Spleen (tissue), 11 donors: ENCODE results near the gene TCEANC. TPM values are rescaled to one million over a fixed set of nuclear protein-coding genes. Genes with fewer than 3 reads are reported as not detected.
A peak's percentile ranks its signal among the peaks of the same experiment; 100 is the strongest.

Experiments used
- DNase-seq: peaks from one replicate; pipeline ENCODE4 v3.0.0-alpha.2; 2020
- H3K27ac ChIP-seq, 8 donors: fragments of 200-600 bp; sonication (generic) in 7 of 8; 1 replicate in 4 of 8; 2 replicates in 4 of 8; pipeline versions ENCODE4 v1.5.0 to v1.8.0; 2016 to 2021; ENCODE audit warnings: inconsistent platforms in 4 of 8, mild to moderate bottlenecking in 4 of 8, moderate library complexity in 1 of 8
- H3K27me3 ChIP-seq, 7 donors: fragments of 200-600 bp; sonication (generic) in 6 of 7; replicated peaks in 1 of 7; 1 replicate in 4 of 7; 2 replicates in 3 of 7; pipeline versions ENCODE4 v1.5.0 to v1.8.0; 2016 to 2021; ENCODE audit warnings: inconsistent platforms in 3 of 7, mild to moderate bottlenecking in 1 of 7
- H3K36me3 ChIP-seq, 6 donors: fragments of 200-600 bp; sonication (generic) in 5 of 6; 1 replicate in 4 of 6; 2 replicates in 2 of 6; pipeline versions ENCODE4 v1.5.0 to v1.8.0; 2016 to 2021; ENCODE audit warnings: inconsistent platforms in 2 of 6
- H3K4me1 ChIP-seq, 6 donors: fragments of 200-600 bp; sonication (generic) in 5 of 6; 1 replicate in 3 of 6; 2 replicates in 3 of 6; pipeline versions ENCODE4 v1.5.0 to v1.8.0; 2016 to 2021; ENCODE audit warnings: inconsistent platforms in 3 of 6
- H3K4me3 ChIP-seq, 8 donors: fragments of 200-600 bp; sonication (generic) in 7 of 8; 1 replicate in 4 of 8; 2 replicates in 4 of 8; pipeline versions ENCODE4 v1.5.0 to v1.8.0; 2016 to 2021; ENCODE audit warnings: inconsistent platforms in 4 of 8, mild to moderate bottlenecking in 4 of 8, moderate library complexity in 2 of 8
- H3K9me3 ChIP-seq, 8 donors: fragments of 200-600 bp; sonication (generic) in 7 of 8; 1 replicate in 4 of 8; 2 replicates in 4 of 8; pipeline versions ENCODE4 v1.5.0 to v1.8.0; 2016 to 2021; ENCODE audit warnings: inconsistent platforms in 4 of 8
- CTCF ChIP-seq, 11 experiments: fragments of 200-600 bp in 7 of 11; fragments of 450-650 bp in 4 of 11; sonication (generic) in 4 of 11; IDR thresholded peaks in 8 of 11; conservative IDR thresholded peaks in 3 of 11; 1 replicate in 7 of 11; 2 replicates in 4 of 11; pipeline versions ENCODE4 v1.4.0 to v1.8.0; 2016 to 2021; ENCODE audit warnings: antibody characterized with exemption in 11 of 11, inconsistent platforms in 4 of 11, mild to moderate bottlenecking in 1 of 11
- POLR2A ChIP-seq, 3 donors: fragments of 450-650 bp; IDR thresholded peaks; one replicate each; pipeline ENCODE4 v1.5.1; 2017; ENCODE audit warnings: antibody characterized with exemption in 3 of 3, mild to moderate bottlenecking in 1 of 3
- POLR2AphosphoS5 ChIP-seq, 3 donors: sonication (generic); formaldehyde crosslinking; IDR thresholded peaks; one replicate each; pipeline ENCODE4 v1.5.1; 2017; ENCODE audit warnings: antibody characterized with exemption in 3 of 3
- WGBS, 5 donors: extraction: QIAGEN DNeasy Blood & Tissue Kit in 3 of 5; methylation state at CpG; one replicate each; pipeline versions ENCODE4 v1.1.5 to v1.1.7; 2013 to 2018; 5-methylcytosine and 5-hydroxymethylcytosine counted together
- intact Hi-C: fragments of 100-400 bp; cut with DNase I; formaldehyde crosslinking; loops from one replicate; pipeline ENCODE4 v1.15.0; 2023; ENCODE audit warnings: low total_unique reads
- polyA plus RNA-seq, 3 donors: library from polyadenylated mRNA; stranded (reverse); fragments of 200-250 nt; gene quantifications; one replicate each; pipeline ENCODE4 v1.2.1, GENCODE V29; 2013
- total RNA-seq, 7 donors: library from RNA; depleted of rRNA in 3 of 7; stranded (reverse); fragments of >200 nt in 3 of 7; fragmentation: NEBNext Ultra II Directional in 4 of 7; extraction: Animal tissue kit (Norgen Biotek cat#: 25700) in 4 of 7; gene quantifications; one replicate each; pipeline versions ENCODE4 v1.1.0 to v1.2.1, GENCODE V29; 2016 to 2021
- donor health status: healthy with polysubstance abuse.
- donor health status: DM: no; HTN: no; CAD: no; lungs with moderate emphysema.
- donor health status: DM: no; HTN: no; CAD: no.
- donor health status: Bipolar disorder and iron deficiency.
- donor health status: healthy.
- donor health status: DM: no; HTN: no; CAD: no.
- donor health status: DM: yes; HTN: yes; CAD: no.

Gene TCEANC
- total and polyA plus RNA-seq, 10 donors = 2.6 to 11.6 (median 8.1) TPM

- Histone ChIP-seq H3K36me3 (peaks cover 0 to 21% (median 0%) of the 10 kb centered on the region in 6 donors), H3K27ac (peak overlapping the region in 6 of 8 donors; percentile 92 to 98 (median 96)), H3K27me3 (no peaks in the 10 kb centered on the region), H3K4me1 (peaks cover 9 to 35% (median 21%) of the 10 kb centered on the region in 6 donors), H3K4me3 (peak overlapping the region in 3 of 8 donors; percentile 50 to 81 (median 65)), H3K9me3 (no peaks in the 10 kb centered on the region)
- TF ChIP-seq POLR2AphosphoS5 (IDR thresholded peaks at IDR 0.05) (no peak), CTCF (IDR thresholded peaks at IDR 0.05 in 8 of 11, conservative IDR thresholded peaks at IDR 0.05 in 3 of 11) (no peak), POLR2A (IDR thresholded peaks at IDR 0.05) (no peak)
- intact Hi-C loops = loop anchor here (10.0 kb wide), 2 partner anchors 101 to 381 kb away; no protein-coding TSS in a partner anchor
- no peak for DNase-seq
Measured at GRCh38 chrX:13654116-13654515, 1.2 kb downstream of the TCEANC start.

GRCh38 chrX:13655674-13656073 lies 2.7 kb downstream of the TCEANC start:
- no peaks in the 10 kb centered on the region for H3K9me3 ChIP-seq
- peaks cover 0 to 32% (median 0%) of the 10 kb centered on the region in 6 donors for H3K36me3 ChIP-seq
- WGBS, 5 donors = 84 to 93% (median 88%) methylated on average over 3 of the region's 3 CpGs
- DNase-seq = no peak
- no peak overlapping the region for H3K4me3 ChIP-seq
- H3K4me1 ChIP-seq = peaks cover 9 to 36% (median 21%) of the 10 kb centered on the region in 6 donors
- intact Hi-C loops = loop anchor here (10.0 kb wide), 2 partner anchors 99 to 379 kb away; no protein-coding TSS in a partner anchor
- no peak overlapping the region for H3K27ac ChIP-seq
- no peaks in the 10 kb centered on the region for H3K27me3 ChIP-seq
- no peak for TF ChIP-seq CTCF (IDR thresholded peaks at IDR 0.05 in 8 of 11, conservative IDR thresholded peaks at IDR 0.05 in 3 of 11)
- no peak for TF ChIP-seq POLR2AphosphoS5 (IDR thresholded peaks at IDR 0.05)
- TF ChIP-seq POLR2A (IDR thresholded peaks at IDR 0.05) = no peak

GRCh38 chrX:13658602-13659001 lies 5.7 kb downstream of the TCEANC start:
- Histone ChIP-seq H3K36me3 (peaks cover 0 to 62% (median 14%) of the 10 kb centered on the region in 6 donors), H3K27me3 (no peaks in the 10 kb centered on the region), H3K4me3 (no peak overlapping the region), H3K9me3 (no peaks in the 10 kb centered on the region), H3K27ac (peak overlapping the region in 7 of 8 donors; percentile 18 to 73 (median 59)), H3K4me1 (peaks cover 8 to 24% (median 14%) of the 10 kb centered on the region in 6 donors)
- TF ChIP-seq POLR2AphosphoS5 (IDR thresholded peaks at IDR 0.05) = no peak
- TF ChIP-seq POLR2A (IDR thresholded peaks at IDR 0.05) = no peak
- TF ChIP-seq CTCF (IDR thresholded peaks at IDR 0.05 in 8 of 11, conservative IDR thresholded peaks at IDR 0.05 in 3 of 11) = peak; percentile 36 to 75 (median 64)
- intact Hi-C loops = loop anchor here (10.0 kb wide), 2 partner anchors 96 to 376 kb away; no protein-coding TSS in a partner anchor
- no peak for DNase-seq
- WGBS, 5 donors = 5 to 23% (median 9%) methylated on average over 2 of the region's 2 CpGs

- intact Hi-C loops = loop anchor here (10.0 kb wide), 2 partner anchors 96 to 376 kb away; no protein-coding TSS in a partner anchor
- peaks cover 4 to 19% (median 10%) of the 10 kb centered on the region in 6 donors for H3K4me1 ChIP-seq
- peaks cover 0 to 66% (median 17%) of the 10 kb centered on the region in 6 donors for H3K36me3 ChIP-seq
- H3K9me3 ChIP-seq = no peaks in the 10 kb centered on the region
- H3K27me3 ChIP-seq = no peaks in the 10 kb centered on the region
- H3K27ac ChIP-seq = peak overlapping the region in 7 of 8 donors; percentile 18 to 73 (median 59)
- no peak overlapping the region for H3K4me3 ChIP-seq
- no peak for DNase-seq
- WGBS, 5 donors = 27 to 48% (median 43%) methylated on average over 6 of the region's 6 CpGs
- no peak for TF ChIP-seq POLR2A (IDR thresholded peaks at IDR 0.05)
- TF ChIP-seq POLR2AphosphoS5 (IDR thresholded peaks at IDR 0.05) = no peak
- no peak for TF ChIP-seq CTCF (IDR thresholded peaks at IDR 0.05 in 8 of 11, conservative IDR thresholded peaks at IDR 0.05 in 3 of 11)
Measured at GRCh38 chrX:13659063-13659462, 6.1 kb downstream of the TCEANC start.
